Spleen (tissue), 11 donors: Measurements from ENCODE around the gene KRT77. TPM values are rescaled to one million over a fixed set of nuclear protein-coding genes. Genes with fewer than 3 reads are reported as not detected.

Experiments used
- DNase-seq: peaks from one replicate; pipeline ENCODE4 v3.0.0-alpha.2; 2020
- H3K27ac ChIP-seq, 8 donors: fragments of 200-600 bp; sonication (generic) in 7 of 8; 1 replicate in 4 of 8; 2 replicates in 4 of 8; pipeline versions ENCODE4 v1.5.0 to v1.8.0; 2016 to 2021; ENCODE audit warnings: inconsistent platforms in 4 of 8, mild to moderate bottlenecking in 4 of 8, moderate library complexity in 1 of 8
- H3K27me3 ChIP-seq, 7 donors: fragments of 200-600 bp; sonication (generic) in 6 of 7; replicated peaks in 1 of 7; 1 replicate in 4 of 7; 2 replicates in 3 of 7; pipeline versions ENCODE4 v1.5.0 to v1.8.0; 2016 to 2021; ENCODE audit warnings: inconsistent platforms in 3 of 7, mild to moderate bottlenecking in 1 of 7
- H3K36me3 ChIP-seq, 6 donors: fragments of 200-600 bp; sonication (generic) in 5 of 6; 1 replicate in 4 of 6; 2 replicates in 2 of 6; pipeline versions ENCODE4 v1.5.0 to v1.8.0; 2016 to 2021; ENCODE audit warnings: inconsistent platforms in 2 of 6
- H3K4me1 ChIP-seq, 6 donors: fragments of 200-600 bp; sonication (generic) in 5 of 6; 1 replicate in 3 of 6; 2 replicates in 3 of 6; pipeline versions ENCODE4 v1.5.0 to v1.8.0; 2016 to 2021; ENCODE audit warnings: inconsistent platforms in 3 of 6
- H3K4me3 ChIP-seq, 8 donors: fragments of 200-600 bp; sonication (generic) in 7 of 8; 1 replicate in 4 of 8; 2 replicates in 4 of 8; pipeline versions ENCODE4 v1.5.0 to v1.8.0; 2016 to 2021; ENCODE audit warnings: inconsistent platforms in 4 of 8, mild to moderate bottlenecking in 4 of 8, moderate library complexity in 2 of 8
- H3K9me3 ChIP-seq, 8 donors: fragments of 200-600 bp; sonication (generic) in 7 of 8; 1 replicate in 4 of 8; 2 replicates in 4 of 8; pipeline versions ENCODE4 v1.5.0 to v1.8.0; 2016 to 2021; ENCODE audit warnings: inconsistent platforms in 4 of 8
- CTCF ChIP-seq, 11 experiments: fragments of 200-600 bp in 7 of 11; fragments of 450-650 bp in 4 of 11; sonication (generic) in 4 of 11; IDR thresholded peaks in 8 of 11; conservative IDR thresholded peaks in 3 of 11; 1 replicate in 7 of 11; 2 replicates in 4 of 11; pipeline versions ENCODE4 v1.4.0 to v1.8.0; 2016 to 2021; ENCODE audit warnings: antibody characterized with exemption in 11 of 11, inconsistent platforms in 4 of 11, mild to moderate bottlenecking in 1 of 11
- POLR2A ChIP-seq, 3 donors: fragments of 450-650 bp; IDR thresholded peaks; one replicate each; pipeline ENCODE4 v1.5.1; 2017; ENCODE audit warnings: antibody characterized with exemption in 3 of 3, mild to moderate bottlenecking in 1 of 3
- POLR2AphosphoS5 ChIP-seq, 3 donors: sonication (generic); formaldehyde crosslinking; IDR thresholded peaks; one replicate each; pipeline ENCODE4 v1.5.1; 2017; ENCODE audit warnings: antibody characterized with exemption in 3 of 3
- WGBS, 5 donors: extraction: QIAGEN DNeasy Blood & Tissue Kit in 3 of 5; methylation state at CpG; one replicate each; pipeline versions ENCODE4 v1.1.5 to v1.1.7; 2013 to 2018; 5-methylcytosine and 5-hydroxymethylcytosine counted together
- intact Hi-C: fragments of 100-400 bp; cut with DNase I; formaldehyde crosslinking; loops from one replicate; pipeline ENCODE4 v1.15.0; 2023; ENCODE audit warnings: low total_unique reads
- polyA plus RNA-seq, 3 donors: library from polyadenylated mRNA; stranded (reverse); fragments of 200-250 nt; gene quantifications; one replicate each; pipeline ENCODE4 v1.2.1, GENCODE V29; 2013
- total RNA-seq, 7 donors: library from RNA; depleted of rRNA in 3 of 7; stranded (reverse); fragments of >200 nt in 3 of 7; fragmentation: NEBNext Ultra II Directional in 4 of 7; extraction: Animal tissue kit (Norgen Biotek cat#: 25700) in 4 of 7; gene quantifications; one replicate each; pipeline versions ENCODE4 v1.1.0 to v1.2.1, GENCODE V29; 2016 to 2021
- donor health status: healthy with polysubstance abuse.
- donor health status: DM: no; HTN: no; CAD: no; lungs with moderate emphysema.
- donor health status: DM: no; HTN: no; CAD: no.
- donor health status: Bipolar disorder and iron deficiency.
- donor health status: healthy.
- donor health status: DM: no; HTN: no; CAD: no.
- donor health status: DM: yes; HTN: yes; CAD: no.

KRT77 gene
- total and polyA plus RNA-seq, 10 donors, result 0.03 TPM; not detected in 9

- no peak for DNase-seq
- TF ChIP-seq POLR2AphosphoS5 (IDR thresholded peaks at IDR 0.05) (no peak), POLR2A (IDR thresholded peaks at IDR 0.05) (no peak), CTCF (IDR thresholded peaks at IDR 0.05 in 8 of 11, conservative IDR thresholded peaks at IDR 0.05 in 3 of 11) (no peak)
- no peaks in the 10 kb centered on the region for H3K36me3 ChIP-seq
- H3K4me3 ChIP-seq, result no peak overlapping the region
- no peaks in the 10 kb centered on the region for H3K9me3 ChIP-seq
- intact Hi-C loops, result no loop called here
- 58 to 72% (median 67%) methylated on average over 6 to 11 of the region's 11 CpGs for WGBS, 5 donors
- H3K27ac ChIP-seq, result no peak overlapping the region
- H3K4me1 ChIP-seq, result no peaks in the 10 kb centered on the region
- H3K27me3 ChIP-seq, result peaks cover 0 to 36% (median 0%) of the 10 kb centered on the region in 7 donors
These were observed 4.5 kb downstream of the KRT77 start for GRCh38 chr12:52698651-52699340.

GRCh38 chr12:52697058-52697582 lies 6.2 kb downstream of the KRT77 start:
- TF ChIP-seq POLR2AphosphoS5 (IDR thresholded peaks at IDR 0.05) (no peak), CTCF (IDR thresholded peaks at IDR 0.05 in 8 of 11, conservative IDR thresholded peaks at IDR 0.05 in 3 of 11) (no peak), POLR2A (IDR thresholded peaks at IDR 0.05) (no peak)
- intact Hi-C loops, result no loop called here
- H3K4me1 ChIP-seq, result no peaks in the 10 kb centered on the region
- no peak overlapping the region for H3K4me3 ChIP-seq
- H3K9me3 ChIP-seq, result no peaks in the 10 kb centered on the region
- 44 to 70% (median 57%) methylated on average over 2 of the region's 2 CpGs for WGBS, 5 donors
- H3K27me3 ChIP-seq, result peaks cover 0 to 40% (median 0%) of the 10 kb centered on the region in 7 donors
- no peaks in the 10 kb centered on the region for H3K36me3 ChIP-seq
- no peak overlapping the region for H3K27ac ChIP-seq
- no peak for DNase-seq

GRCh38 chr12:52696588-52696987 lies 6.7 kb downstream of the KRT77 start:
- H3K4me3 ChIP-seq, result no peak overlapping the region
- H3K27me3 ChIP-seq, result peaks cover 0 to 45% (median 5%) of the 10 kb centered on the region in 7 donors
- no peaks in the 10 kb centered on the region for H3K9me3 ChIP-seq
- 59 to 85% (median 72%) methylated on average over 3 of the region's 3 CpGs for WGBS, 5 donors
- TF ChIP-seq CTCF (IDR thresholded peaks at IDR 0.05 in 8 of 11, conservative IDR thresholded peaks at IDR 0.05 in 3 of 11) (no peak), POLR2A (IDR thresholded peaks at IDR 0.05) (no peak), POLR2AphosphoS5 (IDR thresholded peaks at IDR 0.05) (no peak)
- peaks cover 0 to 4% (median 2%) of the 10 kb centered on the region in 6 donors for H3K4me1 ChIP-seq
- H3K36me3 ChIP-seq, result no peaks in the 10 kb centered on the region
- H3K27ac ChIP-seq, result no peak overlapping the region
- no peak for DNase-seq
- intact Hi-C loops, result no loop called here

- no peak for TF ChIP-seq CTCF (IDR thresholded peaks at IDR 0.05 in 8 of 11, conservative IDR thresholded peaks at IDR 0.05 in 3 of 11)
- TF ChIP-seq POLR2AphosphoS5 (IDR thresholded peaks at IDR 0.05), result no peak
- no peak for TF ChIP-seq POLR2A (IDR thresholded peaks at IDR 0.05)
- Histone ChIP-seq H3K4me1 (peaks cover 0 to 18% (median 11%) of the 10 kb centered on the region in 6 donors), H3K27me3 (peaks cover 0 to 60% (median 8%) of the 10 kb centered on the region in 7 donors), H3K27ac (no peak overlapping the region), H3K9me3 (no peaks in the 10 kb centered on the region), H3K4me3 (no peak overlapping the region), H3K36me3 (no peaks in the 10 kb centered on the region)
- intact Hi-C loops, result no loop called here
- DNase-seq, result no peak
- WGBS, 5 donors, result 59 to 86% (median 73%) methylated on average over 3 of the region's 3 CpGs
These were observed 8.3 kb downstream of the KRT77 start for GRCh38 chr12:52695039-52695438.
